Cerebellar nuclear complex (tissue), 1 donor: ENCODE measurements around the gene NIPA2.

ENCODE experiments used
- DNase-seq, 2 experiments: peaks; one replicate each; lab custom pipeline; 2025; lab: John Stamatoyannopoulos, UW

Gene NIPA2

DNA sequence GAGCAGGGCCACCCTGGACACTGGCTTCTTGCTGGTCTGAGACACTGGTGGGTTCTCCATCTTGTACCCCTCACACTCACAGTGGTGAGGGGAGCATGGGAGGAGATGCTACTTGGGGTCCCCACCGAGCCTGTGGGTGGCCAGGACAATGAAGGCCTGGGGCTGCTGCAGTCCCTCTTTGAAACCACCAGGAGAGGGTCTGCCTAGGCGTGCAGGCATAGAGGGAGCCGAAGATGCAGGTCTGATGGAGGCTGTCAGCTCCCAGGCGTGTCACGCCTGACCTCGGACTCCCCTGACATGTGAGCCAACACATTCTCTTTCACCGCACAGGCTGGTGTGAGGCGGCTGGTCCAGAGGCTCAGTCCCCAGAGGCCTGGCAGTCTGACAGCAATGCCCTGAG lies 39.1 kb downstream of the NIPA2 start:
- no peak for DNase-seq

DNA sequence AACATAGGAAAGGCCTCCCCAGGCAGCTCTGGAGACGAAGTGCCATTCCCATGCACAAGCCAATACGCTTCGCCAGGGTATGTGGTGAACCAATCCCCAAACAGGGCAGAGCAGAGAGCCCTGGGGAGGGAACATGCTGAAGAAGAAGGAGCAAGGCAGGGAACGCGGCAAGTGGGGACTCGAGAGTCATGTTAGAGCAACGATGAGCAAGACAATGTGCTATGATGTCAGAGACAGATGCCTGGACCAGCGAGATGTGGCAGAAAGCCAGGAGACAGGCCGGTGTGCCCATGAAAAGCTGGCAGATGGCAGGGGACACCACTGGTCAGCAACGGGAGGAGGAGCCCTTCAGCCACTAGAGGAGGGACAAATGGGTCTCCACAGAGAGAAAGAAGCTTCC lies 39.6 kb downstream of the NIPA2 start:
- no peak for DNase-seq

DNA sequence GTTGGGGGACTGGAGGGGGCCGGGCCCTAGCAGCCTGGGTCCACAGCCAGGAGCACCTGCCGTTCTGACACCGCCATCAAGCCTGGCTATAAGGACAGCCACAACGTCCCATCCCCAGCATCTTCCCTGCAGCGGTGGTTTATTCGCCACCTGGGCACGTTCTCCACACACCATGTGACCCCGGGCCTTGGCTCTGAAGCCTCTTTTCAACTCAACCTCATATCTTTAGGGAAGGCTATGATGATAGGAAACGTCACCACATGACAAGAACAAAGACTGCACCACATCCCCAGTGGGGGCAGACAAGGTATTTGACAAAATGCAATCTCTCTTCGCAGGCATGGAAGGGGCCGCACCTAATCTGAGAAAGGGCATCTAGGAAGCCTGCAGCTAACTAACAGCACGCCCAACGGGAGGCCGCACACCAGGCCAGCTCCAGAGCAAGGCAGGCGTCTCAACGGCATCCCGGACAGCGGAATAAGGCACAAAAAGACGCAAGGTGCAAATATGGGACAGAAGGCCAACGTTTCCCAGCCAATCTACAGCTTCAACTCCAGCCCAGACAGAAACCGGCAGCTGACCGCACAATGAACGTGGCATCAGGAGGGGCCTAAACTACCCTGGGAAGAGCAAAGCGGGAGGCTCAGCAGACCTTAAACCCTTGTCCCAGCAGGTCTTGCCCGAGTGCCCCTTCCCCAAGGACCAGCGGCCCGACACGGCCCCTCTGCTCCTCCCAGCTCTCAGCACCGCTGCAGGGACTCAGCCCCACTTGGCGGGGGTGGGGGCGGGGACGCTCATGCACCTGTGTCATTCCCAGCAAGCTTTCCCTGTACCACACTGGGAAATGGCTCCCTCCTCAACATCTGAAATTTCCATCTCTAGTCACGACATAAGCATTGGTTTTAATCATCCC lies 41.9 kb downstream of the NIPA2 start:
- DNase-seq = no peak

DNA sequence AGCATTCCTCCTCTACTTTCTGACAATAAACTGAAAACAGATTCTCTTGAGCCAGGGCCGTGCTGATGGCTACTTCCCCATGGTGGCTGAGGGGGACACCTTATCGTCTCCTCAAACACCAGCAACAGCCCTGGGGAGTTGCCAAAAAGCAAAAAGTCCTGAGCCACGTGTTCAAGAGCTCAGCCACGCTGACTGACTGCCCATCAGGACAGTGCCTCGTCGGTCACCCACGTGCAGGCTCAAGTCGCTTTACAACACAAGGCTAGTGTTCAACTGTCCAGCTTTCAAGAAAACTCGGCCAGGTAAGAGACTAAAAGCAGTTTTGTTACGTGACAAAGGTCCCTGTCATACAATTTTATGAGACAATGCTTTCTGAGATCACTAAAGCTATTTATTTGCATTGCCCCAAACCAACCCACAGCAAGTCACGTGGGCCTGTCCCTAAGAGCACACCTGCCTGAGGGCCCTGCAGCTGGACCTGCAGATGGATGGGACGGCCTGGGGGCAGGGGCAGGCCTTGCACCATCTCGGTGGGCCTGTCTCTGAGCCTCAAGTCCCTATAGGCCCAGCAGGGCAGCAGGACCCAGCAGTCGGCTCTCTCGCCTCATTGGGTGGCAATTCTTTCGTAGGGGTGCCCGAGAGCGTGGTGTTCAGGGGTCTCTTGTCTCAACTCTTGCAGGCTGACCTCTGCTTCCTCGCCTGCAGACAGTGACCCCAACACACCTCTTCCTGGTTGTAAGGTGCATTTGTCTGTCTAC lies 42.7 kb downstream of the NIPA2 start:
- no peak for DNase-seq

DNA sequence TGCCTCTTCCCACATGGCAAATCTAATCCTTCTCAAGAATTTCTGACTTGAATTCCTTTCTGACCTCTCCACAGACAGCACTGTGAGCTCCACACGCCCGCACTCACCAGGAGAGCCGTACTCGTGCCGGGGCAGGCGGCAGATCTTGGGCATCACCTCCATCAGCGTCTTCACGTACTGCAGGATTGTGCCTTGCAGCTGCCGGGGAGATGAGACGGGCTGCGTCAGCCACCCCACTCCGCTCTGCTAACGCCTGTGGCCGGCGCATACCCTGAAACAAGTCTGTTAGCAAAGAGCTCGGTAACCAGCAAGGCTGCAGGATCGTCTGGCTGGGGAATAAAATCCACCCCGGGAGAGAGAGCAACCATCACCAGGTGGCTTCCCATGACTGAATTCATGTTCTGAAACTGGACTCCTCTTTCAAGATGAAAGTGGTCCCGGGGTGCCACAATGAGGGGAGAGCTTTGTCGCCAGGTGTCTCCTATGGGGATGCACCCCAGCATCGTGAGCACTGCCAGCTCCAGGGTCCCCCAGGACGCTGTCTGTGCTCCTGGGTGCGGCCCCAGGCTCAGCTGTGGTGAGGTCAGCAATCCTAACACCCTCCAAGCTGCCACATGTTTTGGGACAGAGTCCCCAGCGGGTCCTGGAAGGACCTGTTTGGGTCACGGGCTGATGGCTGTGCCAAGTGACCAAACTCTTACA lies 43.4 kb downstream of the NIPA2 start:
- DNase-seq = no peak

DNA sequence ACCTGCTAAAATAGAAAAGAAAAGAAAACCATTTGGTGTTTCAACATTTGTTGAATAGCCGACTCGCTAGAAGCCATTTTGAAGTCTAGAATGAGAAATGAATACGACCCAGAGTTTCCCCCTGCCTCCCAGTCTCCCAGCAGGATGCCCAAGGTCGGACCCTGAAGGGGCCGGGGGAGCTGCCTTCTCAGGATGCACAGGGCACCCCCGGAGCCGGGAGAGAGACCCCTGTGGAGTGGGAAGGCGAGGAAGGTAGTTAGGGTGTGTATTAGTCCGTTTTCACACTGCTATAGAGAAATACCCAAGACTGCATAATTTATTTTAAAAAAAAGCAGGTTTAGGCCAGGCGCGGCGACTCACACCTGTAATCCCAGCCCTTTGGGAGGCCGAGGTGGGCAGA lies 44.7 kb downstream of the NIPA2 start:
- no peak for DNase-seq

DNA sequence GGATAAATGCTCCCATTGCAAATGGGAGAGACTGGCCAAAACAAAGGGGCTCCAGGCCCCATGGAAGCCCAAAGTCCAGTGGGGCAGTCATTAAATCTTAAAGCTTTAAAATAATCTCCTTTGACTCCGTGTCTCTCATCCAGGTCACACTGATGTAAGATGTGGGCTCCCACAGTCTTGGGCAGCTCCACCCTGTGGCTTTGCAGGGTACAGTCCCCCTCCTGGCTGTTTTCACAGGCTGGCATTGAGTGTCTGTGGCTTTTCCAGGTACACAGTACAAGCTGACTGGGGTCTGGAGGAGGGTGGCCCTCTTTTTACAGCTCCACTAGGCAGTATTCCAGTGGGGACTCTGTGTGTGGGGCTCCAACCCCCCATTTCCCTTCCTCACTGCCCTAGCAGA lies 45.9 kb downstream of the NIPA2 start:
- DNase-seq = no peak

DNA sequence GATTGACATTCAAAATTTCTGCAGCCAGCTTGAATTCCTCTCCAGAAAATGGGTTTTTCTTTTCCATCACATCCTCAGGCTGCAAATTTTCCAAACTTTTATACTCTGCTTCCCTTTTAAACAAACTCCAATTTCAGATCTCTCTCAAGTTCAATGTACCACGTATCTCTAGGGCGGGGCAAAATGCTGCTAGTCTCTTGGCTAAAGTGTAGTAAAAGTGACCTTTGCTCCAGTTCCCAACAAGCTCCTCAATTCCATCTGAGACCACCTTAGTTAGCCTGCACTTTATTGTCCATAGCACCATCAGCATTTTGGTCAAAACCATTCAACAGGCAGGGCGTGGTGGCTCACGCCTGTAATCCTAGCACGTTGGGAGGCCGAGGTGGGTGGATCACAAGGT lies 46.7 kb downstream of the NIPA2 start:
- no peak for DNase-seq

DNA sequence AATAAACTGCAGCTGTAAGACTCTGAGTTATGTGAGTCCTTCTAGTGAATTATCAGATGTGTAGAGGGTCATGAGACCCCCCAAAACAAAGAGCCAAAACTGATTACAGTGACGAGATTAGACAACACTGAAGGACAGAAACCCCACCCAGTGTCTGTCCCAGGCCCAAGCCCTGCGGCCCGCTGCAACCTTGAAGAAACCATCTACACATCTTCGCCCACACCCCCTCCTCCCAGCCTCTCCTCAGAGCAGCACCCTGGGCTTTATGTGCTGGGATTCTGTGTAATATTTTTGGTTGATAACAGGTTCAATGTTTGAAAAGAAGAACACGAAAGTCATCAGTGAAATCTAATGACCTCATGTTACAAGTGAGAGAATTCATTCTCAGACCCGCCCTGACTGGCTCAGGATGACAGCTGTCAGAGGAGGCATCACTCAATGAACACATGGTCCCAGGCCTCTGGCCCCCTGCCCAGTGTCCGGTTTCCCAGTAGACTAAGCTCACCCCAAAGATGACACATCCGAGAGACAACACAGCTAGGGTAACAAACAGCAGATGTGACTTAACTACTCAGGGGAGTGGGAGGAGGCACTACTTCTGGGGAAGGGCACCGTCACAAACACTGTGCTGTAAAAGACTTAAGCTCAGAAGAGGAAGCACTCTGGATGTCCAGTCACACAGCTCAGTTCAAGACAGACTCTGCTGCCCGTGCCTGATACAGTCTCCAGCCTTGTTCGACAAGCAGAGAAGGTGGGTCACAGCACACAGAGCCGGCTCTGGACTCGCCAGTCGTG lies 48.9 kb downstream of the NIPA2 start:
- DNase-seq = no peak

DNA sequence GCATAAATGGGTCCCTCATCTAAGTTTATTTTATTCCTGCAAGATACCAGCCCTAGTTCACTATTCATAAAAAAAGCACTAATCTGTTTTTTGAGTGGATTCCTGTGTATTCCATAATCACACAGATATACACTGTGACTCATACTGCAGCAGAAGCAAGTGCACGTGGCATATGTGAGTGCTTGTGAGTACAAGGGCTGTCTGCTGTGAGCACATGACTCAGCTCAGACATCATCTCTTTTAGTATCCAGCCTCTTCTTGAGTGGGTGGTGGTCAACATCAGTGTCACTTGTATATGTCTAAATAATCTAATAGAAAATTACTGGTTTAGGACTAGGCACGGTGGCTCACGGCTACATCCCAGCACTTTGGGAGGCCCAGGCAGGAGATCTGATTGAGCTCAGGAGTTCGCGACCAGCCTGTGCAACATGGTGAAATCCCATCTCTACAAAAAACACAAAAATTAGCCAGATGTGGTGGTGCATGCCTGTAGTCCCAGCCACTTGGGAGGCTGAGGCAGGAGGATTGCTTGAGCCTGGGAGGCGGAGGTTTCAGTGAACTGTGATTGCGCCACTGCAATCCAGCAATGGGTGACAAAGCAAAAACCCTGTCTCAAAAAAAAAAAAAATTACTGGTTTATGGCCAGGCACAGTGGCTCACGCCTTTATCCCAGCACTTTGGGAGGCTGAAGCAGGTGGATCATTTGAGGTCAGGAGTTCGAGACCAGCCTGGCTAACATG lies 49.8 kb downstream of the NIPA2 start:
- no peak for DNase-seq

DNA sequence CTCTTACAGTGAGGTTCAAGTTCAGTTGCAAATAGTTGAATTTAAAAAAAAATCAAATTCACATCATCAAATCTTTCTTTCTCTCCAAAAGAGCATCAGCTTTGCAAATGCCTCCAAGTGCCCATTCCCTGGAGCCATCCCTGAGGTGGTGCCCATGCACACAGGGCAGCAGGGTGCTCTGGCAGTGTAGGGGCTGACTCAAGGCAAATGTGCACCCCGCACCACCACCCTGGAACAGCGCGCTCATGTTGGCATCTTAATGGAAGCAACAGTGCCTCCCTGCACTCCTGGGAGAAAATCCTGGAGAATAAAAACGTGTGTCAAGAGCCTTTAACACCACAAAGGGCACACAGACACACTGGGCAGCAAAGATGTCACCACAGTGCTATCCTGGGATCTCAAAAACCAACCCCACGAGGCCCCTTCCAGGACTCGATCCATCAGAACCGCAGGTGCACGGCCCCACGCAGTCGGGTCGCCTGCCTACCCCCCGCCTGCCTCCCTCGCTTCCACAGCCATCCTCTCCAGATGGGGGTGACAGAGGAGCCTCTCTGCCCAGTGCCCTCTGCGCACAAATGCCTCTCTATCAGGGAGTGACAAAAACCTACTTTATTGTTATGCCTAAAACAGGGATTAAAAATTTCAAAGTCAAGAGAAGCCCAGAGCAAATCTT lies 50.8 kb downstream of the NIPA2 start:
- DNase-seq = no peak

DNA sequence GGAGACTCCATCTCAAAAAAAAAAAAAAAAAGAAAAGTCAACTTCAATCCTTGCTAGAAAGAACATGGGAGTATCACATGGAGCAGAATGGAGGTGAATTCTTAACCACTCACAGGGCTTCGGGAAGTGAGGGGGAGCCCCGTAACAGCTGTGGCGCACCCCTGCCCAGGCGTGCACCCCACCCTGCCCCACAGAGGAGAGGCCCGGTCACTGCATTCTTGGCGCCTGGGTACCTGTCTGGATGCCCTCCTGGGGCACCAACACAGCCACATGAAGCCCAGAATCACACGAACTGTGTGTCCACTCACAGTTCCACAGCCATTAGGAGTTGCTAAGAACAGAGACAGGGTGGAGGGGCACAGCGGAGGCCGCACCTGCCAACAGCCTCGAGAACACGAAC lies 51.8 kb downstream of the NIPA2 start:
- no peak for DNase-seq

DNA sequence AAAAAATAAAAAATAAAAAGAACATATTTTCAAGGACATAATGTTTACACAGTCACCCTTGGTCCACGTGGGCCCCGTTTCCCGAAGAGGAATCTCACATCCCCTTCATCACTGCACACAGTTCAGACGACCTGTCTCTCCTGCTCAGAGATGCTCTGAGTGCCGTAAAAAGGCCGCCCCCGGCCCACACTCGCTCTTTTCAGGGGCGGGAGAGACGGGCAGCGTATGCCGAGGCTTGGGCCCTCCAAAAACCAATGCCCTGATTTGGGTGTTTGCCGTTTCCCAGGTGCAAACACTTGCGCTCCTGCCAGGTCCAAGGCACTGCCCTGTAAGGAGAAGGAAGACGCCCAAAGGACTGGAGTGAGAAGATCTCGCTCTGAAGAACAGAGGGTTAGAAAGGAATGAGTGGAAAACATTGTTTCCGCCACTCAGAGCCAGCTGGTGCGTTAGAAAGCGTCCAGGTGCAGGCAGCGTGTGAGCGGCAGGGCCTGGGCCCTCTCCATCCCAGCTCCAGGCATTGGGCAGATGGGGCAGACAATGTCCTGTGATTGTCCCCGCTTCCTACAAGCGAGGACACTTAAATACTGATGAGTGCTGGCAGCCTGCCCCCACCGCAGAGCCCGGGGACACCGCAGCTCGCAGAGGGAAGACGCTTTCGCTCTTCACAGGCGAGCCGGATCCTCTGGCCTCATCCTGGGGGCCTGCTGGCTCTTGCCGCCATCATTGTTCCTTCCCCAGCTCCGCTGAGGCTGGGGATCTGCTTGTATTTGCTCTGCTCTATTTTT lies 53.2 kb downstream of the NIPA2 start:
- DNase-seq = no peak

DNA sequence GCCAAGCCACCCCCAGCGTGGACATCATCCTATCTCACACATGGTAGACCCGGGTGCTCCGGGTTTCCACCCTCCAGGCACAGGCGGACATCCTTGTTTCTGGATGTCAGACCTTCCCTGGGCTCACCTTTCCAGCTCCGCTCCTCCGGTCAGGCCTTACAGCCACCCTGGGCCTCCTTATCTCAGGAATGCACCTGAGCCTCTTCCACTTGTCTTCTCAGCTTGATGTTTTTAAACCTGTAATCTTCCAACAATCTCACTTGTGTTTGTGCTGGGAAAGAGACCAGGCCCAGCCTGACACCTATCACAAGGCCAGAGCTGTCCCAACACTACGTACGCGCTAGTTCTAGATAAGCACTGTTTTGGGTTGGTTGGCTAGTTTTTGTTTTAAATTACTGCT lies 53.9 kb downstream of the NIPA2 start:
- DNase-seq = no peak

DNA sequence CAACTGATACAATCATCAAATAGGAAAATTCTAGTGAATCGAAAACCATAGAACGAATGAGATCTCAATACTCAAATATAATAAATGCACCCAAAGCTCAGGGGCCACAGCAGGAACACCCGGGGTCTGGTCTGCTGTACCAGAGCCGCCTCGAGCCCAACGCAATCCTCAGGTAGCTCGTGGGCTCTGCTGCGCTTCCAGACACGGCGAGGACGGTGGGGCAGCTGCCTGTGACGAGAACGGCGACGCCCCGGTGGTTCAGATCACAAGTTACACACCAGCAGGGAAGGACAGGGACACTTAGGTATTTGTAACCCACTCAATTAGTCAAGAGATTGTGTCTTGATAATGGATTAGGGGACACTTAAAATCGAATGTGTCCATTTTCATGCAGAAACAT lies 54.6 kb downstream of the NIPA2 start:
- no peak for DNase-seq

DNA sequence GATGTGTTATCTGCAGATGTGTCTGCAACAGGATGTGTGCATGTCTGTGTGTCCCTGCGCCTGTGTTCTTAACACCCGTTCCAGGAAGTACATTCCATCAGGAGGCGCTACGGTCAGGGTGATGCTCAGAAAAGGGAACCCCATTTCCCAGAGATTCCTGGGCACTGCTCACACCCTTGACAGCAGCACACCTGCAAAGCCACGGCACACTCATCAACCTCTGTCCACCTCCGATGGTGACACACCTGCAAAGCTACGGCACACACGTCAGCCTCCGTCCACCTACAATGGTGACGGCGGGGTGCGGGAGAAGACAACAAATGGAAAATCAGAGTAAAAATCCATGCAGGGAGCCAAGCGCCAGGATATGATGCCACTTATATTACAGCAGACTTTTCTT lies 55.4 kb downstream of the NIPA2 start:
- no peak for DNase-seq

DNA sequence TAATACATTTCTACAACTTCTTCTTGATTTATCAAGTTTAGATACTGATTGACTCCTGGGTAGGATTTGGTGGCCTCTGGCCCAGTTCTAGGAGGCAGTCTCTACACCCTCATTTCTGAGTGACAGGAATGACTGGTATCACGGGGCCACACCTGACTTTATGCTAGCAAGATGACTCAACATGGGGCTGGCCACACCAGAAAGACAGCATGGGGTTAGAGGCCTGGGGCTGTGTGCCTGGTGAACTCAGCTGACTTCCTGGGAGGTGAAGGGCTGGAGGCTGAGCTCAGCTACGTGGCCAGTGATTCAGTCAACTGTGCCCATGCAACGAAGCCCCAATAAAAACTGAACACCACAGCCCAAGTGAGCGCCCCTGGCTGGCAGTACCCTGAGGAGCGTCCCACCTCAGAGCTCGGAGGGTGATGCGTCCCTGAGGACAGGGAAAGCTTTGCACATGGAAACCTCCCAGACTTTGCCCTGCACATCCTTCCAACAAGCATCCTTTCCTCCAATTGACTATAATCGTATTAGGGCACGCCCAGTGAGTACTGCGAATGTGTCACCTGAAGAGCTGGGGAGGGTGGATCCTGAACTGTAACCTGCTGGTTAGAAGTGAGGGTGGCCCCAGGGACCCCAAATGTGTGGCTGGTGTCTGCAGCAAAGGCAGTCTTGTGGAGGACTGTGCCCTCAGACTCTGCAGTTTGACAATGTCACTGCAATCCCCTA lies 57.2 kb downstream of the NIPA2 start:
- DNase-seq = no peak

DNA sequence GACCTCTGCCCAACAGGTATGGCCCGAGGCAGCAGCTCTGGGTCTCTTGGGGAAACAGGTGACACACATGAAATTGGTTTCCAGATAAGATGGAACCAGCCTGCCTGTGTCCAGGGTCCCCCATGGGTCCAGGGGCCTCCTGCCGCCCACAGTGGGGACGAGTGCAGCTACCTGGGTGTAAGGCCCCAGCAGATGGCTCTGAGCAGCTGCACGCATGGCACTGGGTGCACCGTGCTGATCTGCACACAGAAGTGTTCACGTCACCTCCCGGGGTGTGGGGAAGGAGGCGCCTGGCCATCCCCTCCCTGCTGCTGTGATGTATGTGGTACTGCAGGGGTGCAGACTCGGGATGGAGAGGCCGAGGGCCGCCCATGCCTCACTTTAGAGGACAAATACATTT lies 63.6 kb downstream of the NIPA2 start:
- no peak for DNase-seq

DNA sequence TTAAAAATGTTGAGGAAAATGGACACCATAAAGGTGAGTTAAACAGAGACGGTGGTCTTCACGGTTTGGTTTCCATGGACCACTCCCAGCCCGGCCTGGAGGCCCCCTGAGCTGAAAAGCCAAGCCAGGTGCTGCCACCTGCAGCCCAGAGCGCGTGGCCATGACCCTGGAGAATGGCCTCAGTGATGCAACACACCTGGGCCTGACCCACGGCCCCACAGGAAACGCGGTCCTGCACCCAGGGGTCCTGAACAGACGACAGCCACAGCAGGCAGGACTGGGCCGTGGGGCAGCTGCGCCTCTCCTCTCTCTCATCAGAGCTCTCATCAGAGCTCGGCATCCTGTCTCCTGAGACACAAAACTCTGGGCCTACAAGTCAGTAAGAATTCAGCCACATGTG lies 64.1 kb downstream of the NIPA2 start:
- DNase-seq = no peak
